ENCODE results near the gene ARHGEF26.

The ARHGEF26 gene

DNA sequence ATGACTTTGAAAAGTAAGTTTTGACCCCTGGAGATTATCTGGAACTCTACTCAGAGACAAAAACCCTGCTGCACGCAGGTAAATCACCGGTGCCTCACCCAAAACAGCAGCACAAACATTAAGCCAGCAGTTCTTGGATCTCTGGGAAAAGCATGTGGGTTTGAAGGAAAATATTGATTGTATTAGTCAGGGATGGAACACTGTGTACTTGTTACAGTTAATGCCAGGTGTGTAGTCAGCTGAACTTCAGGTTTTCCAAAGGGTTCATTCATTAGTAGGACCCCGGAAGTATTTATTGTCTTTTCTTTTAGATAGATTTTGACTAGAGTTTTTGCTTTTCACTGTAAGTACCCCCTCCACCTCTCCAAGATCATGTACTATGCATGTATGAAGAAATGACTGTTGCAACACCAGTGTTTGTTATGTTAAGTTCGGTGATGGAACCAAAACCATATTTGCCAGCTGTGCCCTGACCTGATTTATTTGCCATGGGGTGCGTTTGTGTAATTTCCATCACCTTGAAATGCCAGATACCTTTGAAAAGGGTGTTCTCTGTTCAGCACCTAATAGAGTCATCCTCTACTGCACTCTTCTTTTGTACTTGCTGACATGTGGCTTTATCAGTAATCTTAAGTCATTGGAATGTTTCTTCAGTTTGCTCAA lies 14.5 kb downstream of the ARHGEF26 start:
- ChIA-PET POLR2A (interaction anchor here (0.6 kb wide), 1 partner anchor 133 kb away, joined by 5 read pairs; no protein-coding TSS in a partner anchor), CTCF (no interaction called here)
- WGBS (ENCODE audit: insufficient coverage), result 100% methylated on average over 3 of the region's 5 CpGs
- Histone ChIP-seq H3K36me3 (ENCODE audit: control insufficient read depth in 4 of 4, insufficient read depth in 4 of 4, low read length in 3 of 4) (no peaks in the 10 kb centered on the region), H3K4me3 (ENCODE audit: control insufficient read depth in 1 of 7, extremely low read depth in 1 of 7, insufficient read depth in 4 of 7, low read depth in 2 of 7, low read length in 6 of 7) (no peak overlapping the region), H3K9me3 (ENCODE audit: control extremely low read depth in 1 of 5, control insufficient read depth in 4 of 5, insufficient read depth in 2 of 5, low read depth in 1 of 5, low read length in 4 of 5) (no peaks in the 10 kb centered on the region), H3K4me1 (ENCODE audit: control extremely low read depth in 1 of 4, control insufficient read depth in 4 of 4, insufficient read depth in 4 of 4, low read length in 3 of 4) (peaks cover 0 to 3% (median 1%) of the 10 kb centered on the region in 4 experiments), H3K27ac (ENCODE audit: insufficient read depth in 1 of 2, low read depth in 1 of 2, low read length in 2 of 2, poor library complexity in 1 of 2, severe bottlenecking in 2 of 2) (no peak overlapping the region), H3K27me3 (replicated peaks in 2 of 5; ENCODE audit: control insufficient read depth in 4 of 5, insufficient read depth in 5 of 5, low read length in 4 of 5) (peaks cover 0 to 2% (median 0%) of the 10 kb centered on the region in 5 experiments)
- no peak for DNase-seq

DNA sequence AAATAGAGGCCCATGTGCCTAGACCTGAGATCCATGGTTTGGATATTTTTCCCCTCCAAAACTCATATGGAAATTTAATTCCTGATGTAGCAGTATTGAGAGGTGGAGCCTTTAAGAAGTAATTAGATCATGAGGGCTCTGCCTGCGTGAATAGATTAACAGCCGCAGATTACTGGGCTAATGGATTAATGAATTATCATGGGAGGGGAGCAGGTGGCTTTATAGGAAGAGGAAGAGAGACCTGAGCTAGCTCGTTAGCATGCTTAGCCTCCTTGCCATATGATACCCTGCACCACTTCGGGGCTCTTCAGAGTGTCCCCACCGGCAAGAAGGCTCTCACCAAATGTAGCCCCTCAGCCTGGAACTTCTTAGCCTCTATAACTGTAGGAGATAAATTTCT lies 15.8 kb downstream of the ARHGEF26 start:
- Histone ChIP-seq H3K9me3 (ENCODE audit: control extremely low read depth in 1 of 5, control insufficient read depth in 4 of 5, insufficient read depth in 2 of 5, low read depth in 1 of 5, low read length in 4 of 5) (no peaks in the 10 kb centered on the region), H3K27me3 (replicated peaks in 2 of 5; ENCODE audit: control insufficient read depth in 4 of 5, insufficient read depth in 5 of 5, low read length in 4 of 5) (peaks cover 0 to 2% (median 0%) of the 10 kb centered on the region in 5 experiments), H3K4me1 (ENCODE audit: control extremely low read depth in 1 of 4, control insufficient read depth in 4 of 4, insufficient read depth in 4 of 4, low read length in 3 of 4) (peaks cover 0 to 3% (median 1%) of the 10 kb centered on the region in 4 experiments), H3K36me3 (ENCODE audit: control insufficient read depth in 4 of 4, insufficient read depth in 4 of 4, low read length in 3 of 4) (no peaks in the 10 kb centered on the region), H3K4me3 (ENCODE audit: control insufficient read depth in 1 of 7, extremely low read depth in 1 of 7, insufficient read depth in 4 of 7, low read depth in 2 of 7, low read length in 6 of 7) (no peak overlapping the region), H3K27ac (ENCODE audit: insufficient read depth in 1 of 2, low read depth in 1 of 2, low read length in 2 of 2, poor library complexity in 1 of 2, severe bottlenecking in 2 of 2) (no peak overlapping the region)
- ChIA-PET POLR2A (no interaction called here), CTCF (interaction anchor here (0.8 kb wide), 1 partner anchor 8 kb away, joined by 3 read pairs; no protein-coding TSS in a partner anchor)
- WGBS (ENCODE audit: insufficient coverage), result 88% methylated on average over 2 of the region's 5 CpGs
- DNase-seq, result no peak

DNA sequence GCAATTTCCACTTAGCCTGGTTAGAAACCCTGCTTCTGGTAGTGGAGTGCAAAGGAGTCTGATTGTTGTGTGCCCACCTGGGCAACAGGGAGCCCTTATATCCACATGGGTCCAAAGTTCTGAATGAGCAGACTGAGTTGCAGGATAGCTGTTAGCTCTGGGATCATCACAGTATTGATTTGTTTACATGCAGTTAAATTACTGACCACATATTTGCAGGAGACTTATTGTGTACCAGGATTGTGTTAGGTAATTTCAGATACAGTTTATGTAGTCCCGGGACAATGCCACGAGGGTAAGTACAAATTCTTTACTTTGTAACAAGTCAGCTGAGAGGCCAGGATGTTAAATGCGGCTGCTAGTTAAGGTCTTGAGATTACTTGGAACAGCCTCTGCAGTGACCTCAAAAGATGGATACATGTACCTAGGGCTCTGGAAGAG lies 18.8 kb downstream of the ARHGEF26 start:
- peaks cover 0 to 2% (median 0%) of the 10 kb centered on the region in 5 experiments for H3K27me3 ChIP-seq (replicated peaks in 2 of 5; ENCODE audit: control insufficient read depth in 4 of 5, insufficient read depth in 5 of 5, low read length in 4 of 5)
- H3K27ac ChIP-seq (ENCODE audit: insufficient read depth in 1 of 2, low read depth in 1 of 2, low read length in 2 of 2, poor library complexity in 1 of 2, severe bottlenecking in 2 of 2), result no peak overlapping the region
- H3K4me1 ChIP-seq (ENCODE audit: control extremely low read depth in 1 of 4, control insufficient read depth in 4 of 4, insufficient read depth in 4 of 4, low read length in 3 of 4), result no peaks in the 10 kb centered on the region
- no peak overlapping the region for H3K4me3 ChIP-seq (ENCODE audit: control insufficient read depth in 1 of 7, extremely low read depth in 1 of 7, insufficient read depth in 4 of 7, low read depth in 2 of 7, low read length in 6 of 7)
- H3K36me3 ChIP-seq (ENCODE audit: control insufficient read depth in 4 of 4, insufficient read depth in 4 of 4, low read length in 3 of 4), result no peaks in the 10 kb centered on the region
- POLR2A ChIA-PET, result no interaction called here
- no peaks in the 10 kb centered on the region for H3K9me3 ChIP-seq (ENCODE audit: control extremely low read depth in 1 of 5, control insufficient read depth in 4 of 5, insufficient read depth in 2 of 5, low read depth in 1 of 5, low read length in 4 of 5)
- CTCF ChIA-PET, result no interaction called here
- 93% methylated on average over 3 of the region's 3 CpGs for WGBS (ENCODE audit: insufficient coverage)
- no peak for DNase-seq

DNA sequence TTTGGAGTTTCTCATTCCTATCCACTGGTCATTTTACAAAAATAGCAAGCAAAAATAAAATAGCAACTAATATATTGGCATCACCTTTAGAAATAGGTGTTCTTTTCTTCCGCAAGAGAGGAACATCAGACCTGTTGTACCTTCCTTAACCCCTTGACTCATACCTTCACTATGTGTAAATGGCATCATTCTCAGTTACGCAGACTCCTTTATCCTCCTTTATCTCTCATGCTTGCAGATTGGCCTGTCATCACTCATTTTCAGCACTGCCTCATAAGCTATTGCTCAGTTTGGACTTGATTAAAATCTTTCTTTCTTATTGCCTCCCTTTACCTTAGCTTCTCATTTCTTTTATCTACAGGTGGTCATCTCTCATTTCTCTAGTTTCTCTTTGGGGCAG lies 21.4 kb downstream of the ARHGEF26 start:
- peaks cover 0 to 2% (median 0%) of the 10 kb centered on the region in 5 experiments for H3K9me3 ChIP-seq (ENCODE audit: control extremely low read depth in 1 of 5, control insufficient read depth in 4 of 5, insufficient read depth in 2 of 5, low read depth in 1 of 5, low read length in 4 of 5)
- ChIA-PET CTCF (interaction anchor here (0.6 to 1.6 kb wide), 2 partner anchors 19 to 397 kb away, joined by 3 to 4 read pairs; no protein-coding TSS in a partner anchor), POLR2A (no interaction called here)

DNA sequence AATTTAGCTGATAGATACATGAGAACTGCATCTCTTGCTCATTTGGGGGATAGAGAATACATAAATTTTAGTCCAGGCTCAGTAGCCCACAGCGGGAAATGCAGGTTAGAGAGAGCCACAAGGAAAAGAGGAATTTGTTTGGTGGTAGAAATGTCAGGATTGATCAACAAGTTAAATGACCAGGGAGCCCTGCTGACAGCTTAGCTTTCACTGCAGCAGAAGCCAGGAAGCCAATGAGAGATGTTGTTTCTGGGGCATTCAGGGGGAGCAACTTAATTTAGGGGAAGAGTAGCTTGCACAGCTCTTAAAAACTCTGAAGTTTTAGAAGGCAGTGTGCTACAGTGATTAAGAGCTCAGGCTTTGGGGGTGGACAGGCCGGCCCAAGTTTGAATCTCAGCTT lies 22.7 kb downstream of the ARHGEF26 start:
- Histone ChIP-seq H3K4me3 (ENCODE audit: control insufficient read depth in 1 of 7, extremely low read depth in 1 of 7, insufficient read depth in 4 of 7, low read depth in 2 of 7, low read length in 6 of 7) (no peak overlapping the region), H3K27ac (ENCODE audit: insufficient read depth in 1 of 2, low read depth in 1 of 2, low read length in 2 of 2, poor library complexity in 1 of 2, severe bottlenecking in 2 of 2) (no peak overlapping the region), H3K9me3 (ENCODE audit: control extremely low read depth in 1 of 5, control insufficient read depth in 4 of 5, insufficient read depth in 2 of 5, low read depth in 1 of 5, low read length in 4 of 5) (peaks cover 0 to 2% (median 0%) of the 10 kb centered on the region in 5 experiments), H3K27me3 (replicated peaks in 2 of 5; ENCODE audit: control insufficient read depth in 4 of 5, insufficient read depth in 5 of 5, low read length in 4 of 5) (peaks cover 0 to 2% (median 0%) of the 10 kb centered on the region in 5 experiments), H3K4me1 (ENCODE audit: control extremely low read depth in 1 of 4, control insufficient read depth in 4 of 4, insufficient read depth in 4 of 4, low read length in 3 of 4) (no peaks in the 10 kb centered on the region), H3K36me3 (ENCODE audit: control insufficient read depth in 4 of 4, insufficient read depth in 4 of 4, low read length in 3 of 4) (no peaks in the 10 kb centered on the region)
- CTCF ChIA-PET, result interaction anchor here (1.1 to 1.6 kb wide), 2 partner anchors 21 to 45 kb away, joined by 3 to 4 read pairs; no protein-coding TSS in a partner anchor
- DNase-seq, result no peak
- WGBS (ENCODE audit: insufficient coverage), result 96% methylated on average over 2 of the region's 2 CpGs
- POLR2A ChIA-PET, result no interaction called here

More for the DNA sequence above, 21.4 kb downstream of the ARHGEF26 start:
- Histone ChIP-seq H3K4me3 (ENCODE audit: control insufficient read depth in 1 of 7, extremely low read depth in 1 of 7, insufficient read depth in 4 of 7, low read depth in 2 of 7, low read length in 6 of 7) (no peak overlapping the region), H3K36me3 (ENCODE audit: control insufficient read depth in 4 of 4, insufficient read depth in 4 of 4, low read length in 3 of 4) (no peaks in the 10 kb centered on the region), H3K4me1 (ENCODE audit: control extremely low read depth in 1 of 4, control insufficient read depth in 4 of 4, insufficient read depth in 4 of 4, low read length in 3 of 4) (no peaks in the 10 kb centered on the region), H3K27ac (ENCODE audit: insufficient read depth in 1 of 2, low read depth in 1 of 2, low read length in 2 of 2, poor library complexity in 1 of 2, severe bottlenecking in 2 of 2) (no peak overlapping the region), H3K27me3 (replicated peaks in 2 of 5; ENCODE audit: control insufficient read depth in 4 of 5, insufficient read depth in 5 of 5, low read length in 4 of 5) (peaks cover 0 to 2% (median 0%) of the 10 kb centered on the region in 5 experiments)
- 100% methylated on average over 2 of the region's 2 CpGs for WGBS (ENCODE audit: insufficient coverage)
- no peak for DNase-seq

DNA sequence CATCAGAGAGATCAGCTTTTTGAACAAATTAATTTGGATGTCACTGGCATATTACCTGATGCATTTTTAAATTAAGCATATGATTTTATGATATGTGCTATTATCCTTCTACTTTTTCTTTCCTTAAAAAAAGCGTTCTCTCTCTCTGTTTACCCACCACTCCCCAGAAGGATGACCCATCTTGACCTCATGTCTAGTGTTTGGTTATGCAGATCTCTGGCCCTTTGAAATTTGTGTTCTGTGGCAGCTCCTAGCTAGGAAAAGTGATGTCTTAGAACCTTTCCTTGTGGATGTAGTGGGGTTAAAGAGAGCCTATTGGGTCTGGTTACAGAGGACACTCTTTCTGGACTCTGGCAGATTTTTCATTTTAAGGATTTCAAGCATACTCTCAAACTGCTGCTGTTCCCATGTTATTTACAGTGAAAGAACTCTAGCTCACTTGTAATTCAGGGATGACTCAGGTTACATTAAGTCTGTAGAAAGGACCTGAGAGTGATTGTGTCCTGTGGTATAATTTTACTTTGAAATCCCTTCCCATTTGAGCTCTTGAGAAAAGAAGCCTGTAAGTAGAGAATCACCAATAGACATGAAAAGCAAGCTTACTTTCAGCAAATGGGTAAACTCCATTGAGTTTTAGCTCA lies 23.8 kb downstream of the ARHGEF26 start:
- no peaks in the 10 kb centered on the region for H3K36me3 ChIP-seq (ENCODE audit: control insufficient read depth in 4 of 4, insufficient read depth in 4 of 4, low read length in 3 of 4)
- H3K27ac ChIP-seq (ENCODE audit: insufficient read depth in 1 of 2, low read depth in 1 of 2, low read length in 2 of 2, poor library complexity in 1 of 2, severe bottlenecking in 2 of 2), result no peak overlapping the region
- WGBS (ENCODE audit: insufficient coverage), result no CpG with 5 or more reads among the region's 1 CpG
- POLR2A ChIA-PET, result no interaction called here
- no peak overlapping the region for H3K4me3 ChIP-seq (ENCODE audit: control insufficient read depth in 1 of 7, extremely low read depth in 1 of 7, insufficient read depth in 4 of 7, low read depth in 2 of 7, low read length in 6 of 7)
- H3K27me3 ChIP-seq (replicated peaks in 2 of 5; ENCODE audit: control insufficient read depth in 4 of 5, insufficient read depth in 5 of 5, low read length in 4 of 5), result no peaks in the 10 kb centered on the region
- CTCF ChIA-PET, result interaction anchor here (1.1 to 1.3 kb wide), 2 partner anchors 8 to 108 kb away, joined by 3 read pairs; no protein-coding TSS in a partner anchor
- DNase-seq, result no peak
- H3K4me1 ChIP-seq (ENCODE audit: control extremely low read depth in 1 of 4, control insufficient read depth in 4 of 4, insufficient read depth in 4 of 4, low read length in 3 of 4), result no peaks in the 10 kb centered on the region
- peaks cover 0 to 2% (median 0%) of the 10 kb centered on the region in 5 experiments for H3K9me3 ChIP-seq (ENCODE audit: control extremely low read depth in 1 of 5, control insufficient read depth in 4 of 5, insufficient read depth in 2 of 5, low read depth in 1 of 5, low read length in 4 of 5)

DNA sequence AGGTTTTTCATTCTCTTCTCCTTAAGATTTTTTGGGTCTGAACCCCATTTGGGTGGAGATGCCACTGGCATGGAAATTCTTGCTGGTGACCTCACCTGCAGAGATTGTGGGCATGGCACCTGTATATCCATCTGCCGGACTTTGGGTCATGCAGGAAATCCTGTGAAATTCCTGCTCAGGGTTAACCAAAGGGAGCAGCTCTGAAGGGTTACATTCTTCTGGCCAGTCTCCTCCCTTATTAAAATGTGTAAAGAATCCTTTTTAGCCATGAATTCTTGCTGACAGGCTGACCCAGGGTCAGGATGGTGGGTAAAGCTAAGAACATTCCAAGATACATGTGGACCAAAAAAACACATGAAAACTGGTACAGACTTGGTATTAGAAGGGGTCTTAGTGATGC lies 27.4 kb downstream of the ARHGEF26 start:
- Histone ChIP-seq H3K9me3 (ENCODE audit: control extremely low read depth in 1 of 5, control insufficient read depth in 4 of 5, insufficient read depth in 2 of 5, low read depth in 1 of 5, low read length in 4 of 5) (peaks cover 0 to 2% (median 0%) of the 10 kb centered on the region in 5 experiments), H3K36me3 (ENCODE audit: control insufficient read depth in 4 of 4, insufficient read depth in 4 of 4, low read length in 3 of 4) (no peaks in the 10 kb centered on the region), H3K4me3 (ENCODE audit: control insufficient read depth in 1 of 7, extremely low read depth in 1 of 7, insufficient read depth in 4 of 7, low read depth in 2 of 7, low read length in 6 of 7) (no peak overlapping the region), H3K27ac (ENCODE audit: insufficient read depth in 1 of 2, low read depth in 1 of 2, low read length in 2 of 2, poor library complexity in 1 of 2, severe bottlenecking in 2 of 2) (no peak overlapping the region), H3K4me1 (ENCODE audit: control extremely low read depth in 1 of 4, control insufficient read depth in 4 of 4, insufficient read depth in 4 of 4, low read length in 3 of 4) (no peaks in the 10 kb centered on the region), H3K27me3 (replicated peaks in 2 of 5; ENCODE audit: control insufficient read depth in 4 of 5, insufficient read depth in 5 of 5, low read length in 4 of 5) (no peaks in the 10 kb centered on the region)
- WGBS (ENCODE audit: insufficient coverage), result 100% methylated on average over 1 of the region's 1 CpG
- POLR2A ChIA-PET, result no interaction called here
- CTCF ChIA-PET, result interaction anchor here (1.5 kb wide), 1 partner anchor 20 kb away, joined by 3 read pairs; no protein-coding TSS in a partner anchor
- DNase-seq, result no peak

All from common myeloid progenitor, CD34-positive (primary cell).